Left forelimb (tissue), 1 donor: ENCODE data around the gene CCDC85C.
A peak's percentile ranks its signal among the peaks of the same experiment; 100 is the strongest.

Experiments used
- DNase-seq: peaks from one replicate; pipeline ENCODE4 v3.0.0-alpha.2; 2018; ENCODE audit warnings: low spot score

CCDC85C gene

GRCh38 chr14:99510556-99511139 is 93.4 kb downstream of the CCDC85C start:
- DNase-seq = no peak

DNA sequence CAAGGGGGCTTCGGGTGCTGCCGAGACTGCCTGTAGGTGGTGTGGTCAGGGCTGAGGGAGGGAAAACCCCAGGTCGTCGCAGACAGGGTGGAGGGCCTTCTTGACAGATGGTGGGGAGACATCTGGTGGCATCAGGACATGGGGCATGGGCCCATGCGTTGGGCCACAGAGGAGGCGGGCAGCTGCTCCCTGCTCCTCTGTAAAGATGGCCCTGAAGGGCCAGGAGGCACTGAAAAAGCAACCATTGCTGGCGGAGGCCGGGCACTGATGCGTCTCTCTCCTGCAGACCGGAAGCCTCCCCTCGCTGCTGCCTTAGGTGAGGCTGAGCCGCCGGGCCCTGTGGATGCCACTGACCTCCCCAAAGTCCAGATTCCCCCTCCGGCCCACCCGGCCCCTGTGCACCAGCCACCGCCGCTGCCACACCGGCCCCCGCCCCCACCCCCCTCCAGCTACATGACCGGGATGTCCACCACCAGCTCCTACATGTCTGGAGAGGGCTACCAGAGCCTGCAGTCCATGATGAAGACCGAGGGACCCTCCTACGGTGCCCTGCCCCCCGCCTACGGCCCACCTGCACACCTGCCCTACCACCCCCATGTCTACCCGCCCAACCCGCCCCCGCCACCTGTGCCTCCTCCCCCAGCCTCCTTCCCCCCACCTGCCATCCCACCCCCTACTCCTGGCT is 94.0 kb downstream of the CCDC85C start:
- DNase-seq = no peak

GRCh38 chr14:99508896-99509629 is 94.9 kb downstream of the CCDC85C start:
- DNase-seq = no peak

- DNase-seq = no peak
Observed at GRCh38 chr14:99507860-99508640, 96.0 kb downstream of the CCDC85C start.

GRCh38 chr14:99506276-99506675 is 97.7 kb downstream of the CCDC85C start:
- no peak for DNase-seq

GRCh38 chr14:99505089-99505488 is 98.9 kb downstream of the CCDC85C start:
- no peak for DNase-seq

- DNase-seq = no peak
Observed at GRCh38 chr14:99503848-99504453, 100.1 kb downstream of the CCDC85C start.

DNA sequence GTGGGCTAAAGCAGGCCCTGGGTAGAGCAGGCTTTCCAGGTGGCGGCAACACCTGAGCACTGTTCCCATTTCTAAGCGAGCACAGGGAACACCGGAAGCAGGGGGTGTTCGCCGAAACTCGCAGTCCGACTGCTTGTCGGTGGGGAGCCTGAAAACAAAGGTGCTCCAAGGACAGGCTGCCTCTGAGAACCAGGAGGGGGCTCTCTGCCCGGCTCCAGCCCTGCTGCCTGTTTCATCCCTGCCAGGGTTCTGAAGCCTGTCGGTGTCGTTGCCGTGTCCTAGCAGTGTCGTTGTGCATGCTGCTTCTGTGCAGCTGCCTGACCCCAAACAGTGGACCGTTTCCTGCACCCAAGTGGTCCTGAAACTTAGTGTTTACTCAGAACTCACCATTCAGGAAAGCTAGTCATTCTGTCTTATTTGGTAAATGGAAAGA is 101.0 kb downstream of the CCDC85C start:
- DNase-seq = no peak

- no peak for DNase-seq
Observed at GRCh38 chr14:99497894-99498293, 106.1 kb downstream of the CCDC85C start.

GRCh38 chr14:99497341-99497740 is 106.7 kb downstream of the CCDC85C start:
- DNase-seq = no peak

DNA sequence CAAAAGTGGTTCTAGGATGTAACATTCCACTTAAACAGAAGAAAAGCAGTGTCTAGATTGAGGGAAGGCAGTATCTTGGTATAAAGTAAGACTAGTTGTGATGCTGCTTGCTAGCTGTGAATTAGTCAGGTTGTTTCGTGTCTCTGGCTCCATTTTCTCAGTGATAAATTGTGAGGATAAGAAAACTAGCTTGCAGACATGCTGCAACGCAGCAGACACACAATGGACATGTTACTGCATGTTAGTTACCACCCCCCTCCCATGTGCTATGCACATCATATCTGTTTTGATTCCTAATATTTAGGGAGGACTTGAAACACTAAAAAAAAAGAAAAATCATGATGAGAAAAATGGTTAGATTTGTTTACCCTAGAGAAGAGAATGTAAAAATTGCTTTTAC is 119.9 kb downstream of the CCDC85C start:
- DNase-seq = no peak

DNA sequence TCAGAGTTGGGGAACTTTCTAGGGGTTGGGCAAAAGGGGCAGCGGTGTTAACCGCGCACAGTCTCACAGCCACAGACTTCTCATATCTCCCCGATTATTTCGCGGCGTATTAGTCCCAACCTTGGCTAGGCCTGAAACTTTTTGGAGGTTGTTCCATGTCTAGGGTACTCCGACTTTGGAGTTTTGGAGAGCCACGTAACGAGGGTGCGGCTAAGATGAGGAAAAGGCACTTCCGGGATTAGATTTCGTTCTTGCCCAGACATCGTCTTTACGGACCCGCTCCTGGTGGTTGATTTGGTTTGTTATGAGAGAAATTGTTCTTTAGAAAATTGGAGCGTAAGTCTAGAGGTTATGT is 122.3 kb downstream of the CCDC85C start:
- DNase-seq = no peak

DNA sequence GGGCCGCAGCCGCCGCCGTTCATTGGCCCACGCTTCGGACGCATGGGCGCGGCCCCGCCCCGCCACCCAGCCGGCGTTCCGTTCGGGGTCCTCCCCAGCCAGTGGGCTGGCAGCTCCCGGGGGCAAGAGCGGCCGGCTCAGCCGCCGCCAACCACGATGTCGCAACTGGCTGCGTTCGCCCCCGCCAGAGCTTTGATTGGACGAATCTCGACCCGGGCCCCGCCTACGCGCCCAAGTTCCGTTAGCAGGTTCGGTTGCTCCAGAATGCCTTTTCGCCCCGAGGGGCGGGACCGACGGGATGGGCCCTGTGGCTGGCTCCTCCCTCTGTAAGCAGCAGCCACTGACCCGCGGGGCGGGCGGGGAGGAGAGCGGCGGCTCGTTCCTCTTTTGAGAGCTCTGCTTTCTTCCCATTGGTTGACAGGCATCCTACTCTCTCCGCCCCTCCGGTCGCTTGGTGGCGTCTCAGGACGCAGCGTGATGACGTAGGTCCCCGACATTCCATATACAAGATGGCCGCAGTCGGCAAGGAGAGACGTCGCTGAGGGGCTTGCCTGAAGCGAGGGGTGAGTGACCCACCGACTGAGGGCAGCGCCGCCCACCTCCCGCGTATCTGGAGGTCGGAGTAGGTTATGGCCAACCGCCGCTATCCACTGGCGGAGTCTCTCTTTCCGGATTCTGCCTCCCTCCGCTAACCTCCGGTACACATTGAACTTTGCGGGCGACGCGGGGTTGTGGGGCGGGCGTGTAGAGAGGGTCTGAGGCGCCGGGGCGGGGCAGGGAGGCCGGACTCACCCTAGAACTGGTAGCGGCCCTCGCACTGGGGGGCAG is 122.9 kb downstream of the CCDC85C start, which contains the start of gene CCNK:
Gene CCNK (plus strand): TSS at position 493 of the 828 bp plus-strand sequence. CDS start 11,269 bp downstream, outside the sequence.
- DNase-seq = peak; percentile 100

GRCh38 chr14:99479906-99480869 is 123.8 kb downstream of the CCDC85C start, which contains the start of gene SETD3:
Gene SETD3, minus strand, starts transcription at chr14:99480859. Its CDS starts 15,054 bp downstream, at chr14:99465805.
- DNase-seq = peak; percentile 75

GRCh38 chr14:99479160-99479905 is 124.7 kb downstream of the CCDC85C start:
- DNase-seq = no peak

GRCh38 chr14:99478128-99478527 is 125.9 kb downstream of the CCDC85C start:
- no peak for DNase-seq

DNA sequence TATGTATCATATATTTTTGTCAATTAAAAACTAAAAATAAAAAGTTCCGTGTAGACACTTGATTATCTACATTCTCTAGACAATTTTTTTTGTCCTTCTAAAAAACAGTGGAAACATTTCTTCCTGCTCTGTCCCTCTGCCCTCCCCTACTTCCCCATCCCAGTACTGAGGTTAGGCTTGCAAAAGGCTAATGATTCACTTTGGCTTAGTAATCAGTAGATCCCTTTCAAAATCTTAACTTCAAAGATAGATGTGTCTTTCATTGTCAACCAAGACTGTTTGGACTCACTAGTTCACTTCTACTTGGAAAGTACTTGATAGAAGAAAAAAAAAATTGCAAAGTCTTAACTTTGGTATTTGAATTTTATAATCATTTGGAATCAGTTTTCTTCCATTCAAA is 127.1 kb downstream of the CCDC85C start:
- no peak for DNase-seq

DNA sequence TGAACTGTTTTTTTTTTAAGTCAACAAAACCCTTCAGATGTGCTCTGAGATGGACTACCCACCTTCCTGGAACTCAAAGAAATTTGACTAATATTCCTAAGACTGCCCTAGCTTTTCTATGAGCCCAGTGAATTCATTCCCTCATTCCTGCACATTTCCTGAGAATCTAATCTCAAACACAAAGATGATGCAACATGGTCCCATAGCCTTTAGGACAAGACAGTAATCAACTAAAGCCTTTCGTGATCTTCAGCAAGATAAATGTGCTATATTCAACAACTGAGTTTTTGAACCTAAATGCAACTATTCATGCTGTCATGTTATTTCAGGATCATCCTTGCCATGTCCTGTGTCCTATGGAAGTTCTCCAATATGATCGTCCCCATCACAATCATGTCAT is 128.3 kb downstream of the CCDC85C start:
- DNase-seq = no peak

DNA sequence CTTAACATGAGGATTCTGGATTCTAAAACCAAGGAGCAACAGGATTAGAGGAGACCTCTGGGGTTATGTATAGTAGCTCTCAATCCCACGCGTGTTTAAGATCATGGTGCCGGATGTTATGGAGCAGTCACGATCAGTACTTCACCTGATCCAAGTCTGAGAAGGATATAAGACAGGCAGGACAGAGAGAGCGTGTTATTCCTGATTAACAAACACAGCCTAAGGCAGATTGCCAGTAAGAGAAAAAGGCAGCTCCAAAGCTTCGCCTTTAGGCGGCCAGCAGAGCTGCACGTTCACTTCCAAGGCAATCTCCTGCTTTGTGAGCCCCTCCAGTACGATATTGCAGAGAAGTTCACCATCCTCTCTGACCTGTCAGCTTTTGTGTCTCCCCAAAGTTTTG is 128.8 kb downstream of the CCDC85C start:
- DNase-seq = no peak
